SK-N-SH (cell line): ENCODE measurements around the gene LMAN1L. TPM values are rescaled to one million over a fixed set of nuclear protein-coding genes. Genes with fewer than 3 reads are reported as not detected.

Experiments used
- CTCF ChIA-PET: fragments of 300-600, 350-600 bp; formaldehyde crosslinking; extraction: SDS; loops from one replicate; lab custom pipeline; 2021; lab: Yijun Ruan, JAX
- POLR2A ChIA-PET: fragments of 350-600 bp; sonication (Branson Sonifier 250); formaldehyde crosslinking; extraction: SDS; loops from one replicate; lab custom pipeline; 2020; ENCODE audit warnings: antibody characterized with exemption, inconsistent platforms; lab: Yijun Ruan, JAX
- DNase-seq: peaks from one replicate; pipeline ENCODE4 v3.0.0; 2012
- H2AFZ ChIP-seq: fragments of 200-600 bp; sonication (generic); 2 replicates; pipeline ENCODE4 v1.8.1; 2016; ENCODE audit warnings: antibody characterized with exemption, mild to moderate bottlenecking, low read depth
- H3F3A ChIP-seq: fragments of 200-600 bp; sonication (generic); replicated peaks from 2 replicates; pipeline ENCODE3; 2016; ENCODE audit warnings: antibody characterized with exemption, mild to moderate bottlenecking; ENCODE audit not compliant: insufficient read depth
- H3K27ac ChIP-seq, 2 experiments: fragments of 200-500 bp in 1 of 2; fragments of 200-600 bp in 1 of 2; sonication (Bioruptor generic) in 1 of 2; sonication (generic), shearing (Covaris generic) in 1 of 2; 2 replicates each; pipeline versions ENCODE4 v1.5.1 to v1.6.1; 2014 to 2016; ENCODE audit warnings: low read depth in 2 of 2, inconsistent platforms in 1 of 2, low read length in 1 of 2, mild to moderate bottlenecking in 1 of 2, mixed read lengths in 1 of 2
- H3K27me3 ChIP-seq: fragments of 200-600 bp; sonication (generic), shearing (Covaris generic); 2 replicates; pipeline ENCODE4 v1.6.1; 2016; ENCODE audit warnings: mixed run types; ENCODE audit not compliant: insufficient read depth
- H3K36me3 ChIP-seq, 2 experiments: fragments of 200-500 bp in 1 of 2; fragments of 200-600 bp in 1 of 2; sonication (Bioruptor generic) in 1 of 2; sonication (generic) in 1 of 2; replicated peaks in 1 of 2; 2 replicates each; pipeline versions ENCODE3 to v1.5.1; 2014 to 2016; ENCODE audit warnings: low read length in 1 of 2, mild to moderate bottlenecking in 1 of 2; ENCODE audit not compliant: insufficient read depth in 2 of 2, control insufficient read depth in 1 of 2
- H3K4me1 ChIP-seq, 2 experiments: fragments of 200-500 bp in 1 of 2; fragments of 200-600 bp in 1 of 2; sonication (Bioruptor generic) in 1 of 2; sonication (generic), shearing (Covaris generic) in 1 of 2; 2 replicates each; pipeline versions ENCODE4 v1.5.1 to v1.6.1; 2014 to 2016; ENCODE audit warnings: low read depth in 1 of 2, low read length in 1 of 2, mixed run types in 1 of 2; ENCODE audit not compliant: insufficient read depth in 2 of 2, control insufficient read depth in 1 of 2
- H3K4me2 ChIP-seq: fragments of 200-600 bp; sonication (generic), shearing (Covaris generic); 2 replicates; pipeline ENCODE4 v1.6.1; 2017; ENCODE audit warnings: mixed run types
- H3K4me3 ChIP-seq, 2 experiments: fragments of 200-500 bp in 1 of 2; fragments of 200-600 bp in 1 of 2; sonication (Bioruptor generic) in 1 of 2; sonication (generic), shearing (Covaris generic) in 1 of 2; 2 replicates each; pipeline versions ENCODE4 v1.5.1 to v1.8.1; 2014 to 2016; ENCODE audit warnings: low read depth in 2 of 2, inconsistent platforms in 1 of 2, low read length in 1 of 2, mild to moderate bottlenecking in 1 of 2, mixed read lengths in 1 of 2, moderate library complexity in 1 of 2
- H3K79me2 ChIP-seq: fragments of 200-600 bp; sonication (generic); 2 replicates; pipeline ENCODE4 v1.8.1; 2017; ENCODE audit warnings: mild to moderate bottlenecking; ENCODE audit not compliant: insufficient read depth
- H3K9ac ChIP-seq: fragments of 200-600 bp; sonication (generic); 2 replicates; pipeline ENCODE4 v1.6.1; 2017; ENCODE audit warnings: mixed run types
- H3K9me2 ChIP-seq: fragments of 200-600 bp; sonication (generic); 2 replicates; pipeline ENCODE4 v1.6.1; 2017; ENCODE audit warnings: mixed run types
- H3K9me3 ChIP-seq: fragments of 200-600 bp; sonication (generic); 2 replicates; pipeline ENCODE4 v1.6.1; 2017; ENCODE audit warnings: mixed run types, mild to moderate bottlenecking, moderate library complexity
- H4K20me1 ChIP-seq: fragments of 200-600 bp; sonication (generic); 2 replicates; pipeline ENCODE4 v1.6.1; 2017; ENCODE audit warnings: mild to moderate bottlenecking, mixed run types; ENCODE audit not compliant: insufficient read depth
- CHD2 ChIP-seq: fragments of 150-350 bp; IDR thresholded peaks from 2 replicates; pipeline ENCODE4 v1.6.1; 2018; ENCODE audit warnings: low read length; ENCODE audit not compliant: partially characterized antibody
- EP300 ChIP-seq, 2 experiments: IDR thresholded peaks; 2 replicates each; pipeline versions ENCODE4 v1.4.0 to v1.6.1; 2012; ENCODE audit warnings: borderline replicate concordance in 1 of 2, low read depth in 1 of 2, low read length in 1 of 2
- EZH2phosphoT487 ChIP-seq: fragments of 200-600 bp; sonication (generic); IDR thresholded peaks from 2 replicates; pipeline ENCODE4 v1.6.1; 2017; ENCODE audit warnings: low read depth, mixed run types, mild to moderate bottlenecking, antibody characterized with exemption, moderate library complexity, borderline replicate concordance
- FOXJ3 ChIP-seq: sonication (generic); formaldehyde crosslinking; IDR thresholded peaks from 2 replicates; pipeline ENCODE4 v1.5.1; 2020; ENCODE audit warnings: mild to moderate bottlenecking, missing genetic modification reagents
- JUND ChIP-seq: IDR thresholded peaks from 2 replicates; pipeline ENCODE4 v1.4.0; 2012
- NFIC ChIP-seq: IDR thresholded peaks from 2 replicates; pipeline ENCODE4 v1.4.0; 2012; ENCODE audit warnings: borderline replicate concordance
- NRF1 ChIP-seq: IDR thresholded peaks from 2 replicates; pipeline ENCODE4 v1.6.1; 2012; ENCODE audit warnings: low read depth, mild to moderate bottlenecking, low read length
- PBX3 ChIP-seq: IDR thresholded peaks from 2 replicates; pipeline ENCODE4; 2012
- POLR2AphosphoS5 ChIP-seq: IDR thresholded peaks from 2 replicates; pipeline ENCODE4 v1.6.1; 2012; ENCODE audit warnings: low read depth, low read length
- RCOR1 ChIP-seq: fragments of 150-350 bp; IDR thresholded peaks from 2 replicates; pipeline ENCODE4 v1.6.1; 2017; ENCODE audit warnings: antibody characterized with exemption, low read length
- RFX5 ChIP-seq: IDR thresholded peaks from 2 replicates; pipeline ENCODE4 v1.6.1; 2012; ENCODE audit warnings: mild to moderate bottlenecking, improper control_type of control experiment, low read length
- RXRA ChIP-seq: IDR thresholded peaks from 2 replicates; pipeline ENCODE4 v1.4.0; 2012; ENCODE audit warnings: low read depth, mild to moderate bottlenecking, borderline replicate concordance
- SIN3A ChIP-seq: IDR thresholded peaks from 2 replicates; pipeline ENCODE4 v1.6.1; 2012; ENCODE audit warnings: low read depth, mild to moderate bottlenecking, low read length, moderate library complexity, borderline replicate concordance
- TAF1 ChIP-seq: IDR thresholded peaks from 2 replicates; pipeline ENCODE4 v1.6.1; 2012; ENCODE audit warnings: low read depth, mild to moderate bottlenecking, low read length, moderate library complexity, borderline replicate concordance
- TCF12 ChIP-seq: IDR thresholded peaks from 2 replicates; pipeline ENCODE4 v1.4.0; 2012
- TEAD4 ChIP-seq: IDR thresholded peaks from 2 replicates; pipeline ENCODE4 v1.4.0; 2012; ENCODE audit warnings: mild to moderate bottlenecking, borderline replicate concordance; ENCODE audit not compliant: insufficient read depth
- YY1 ChIP-seq: IDR thresholded peaks from 2 replicates; pipeline ENCODE4 v1.4.0; 2012; ENCODE audit warnings: low read depth, mild to moderate bottlenecking
- ZBTB33 ChIP-seq: IDR thresholded peaks from 2 replicates; pipeline ENCODE4 v1.4.0; 2012; ENCODE audit warnings: low read depth, borderline replicate concordance
- WGBS: methylation state at CpG from one replicate; pipeline ENCODE4 v1.1.6; 2017; ENCODE audit warnings: low lambda C conversion rate; 5-methylcytosine and 5-hydroxymethylcytosine counted together
- polyA plus RNA-seq, 3 experiments: library from polyadenylated mRNA; depleted of rRNA; stranded (reverse); fragments of >200 nt; gene quantifications; 2 replicates each; pipeline ENCODE4 v1.2.3, GENCODE V29; 2012
- TF ChIP-seq, protein P1 (sequence below): IDR thresholded peaks from 2 replicates; pipeline ENCODE4 v1.4.0; 2012; ENCODE audit warnings: low read depth
- TF ChIP-seq, protein P2 (sequence below): fragments of 150-350 bp; IDR thresholded peaks from 2 replicates; pipeline ENCODE4 v1.6.1; 2016; ENCODE audit warnings: mild to moderate bottlenecking, low read depth, low read length

Gene LMAN1L
- polyA plus RNA-seq, 1 of the 3 experiments (the other 2 are of a cell fraction) = 0.02 TPM

DNA sequence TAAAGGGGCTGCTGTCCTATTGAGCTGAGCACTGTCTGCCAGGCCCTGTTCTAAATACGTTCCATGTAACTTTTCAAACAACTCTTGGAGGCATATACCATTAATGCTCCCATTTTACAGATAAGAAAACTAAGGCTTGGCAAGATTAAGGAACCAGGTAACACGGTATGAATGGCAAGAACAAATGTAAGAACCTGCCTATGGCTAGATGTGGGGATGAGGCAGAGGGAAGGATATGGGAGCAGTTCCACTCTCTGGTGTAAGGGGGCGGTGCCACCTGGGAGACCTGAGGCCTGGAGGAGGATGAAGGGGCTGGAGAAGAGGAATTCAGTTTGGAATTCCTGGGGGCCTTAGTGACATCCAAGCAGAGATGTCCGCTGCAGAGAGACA lies 3.8 kb upstream of the LMAN1L start:
- H3K4me3 ChIP-seq = no peak overlapping the region
- no peaks in the 10 kb centered on the region for H3K79me2 ChIP-seq
- H3K27me3 ChIP-seq = no peaks in the 10 kb centered on the region
- ChIA-PET POLR2A (no interaction called here), CTCF (interaction anchor here (1.0 to 2.8 kb wide), 6 partner anchors 9 to 40 kb away, joined by 4 to 11 read pairs (median 8); no protein-coding TSS in a partner anchor)
- WGBS = 93% methylated on average over 4 of the region's 4 CpGs
- H3K9me3 ChIP-seq = no peaks in the 10 kb centered on the region
- no peak overlapping the region for H3K27ac ChIP-seq
- H3K4me2 ChIP-seq = no peak overlapping the region
- H3K4me1 ChIP-seq = no peaks in the 10 kb centered on the region
- no peak overlapping the region for H3K9ac ChIP-seq
- DNase-seq = no peak
- H3K9me2 ChIP-seq = no peaks in the 10 kb centered on the region
- no peak overlapping the region for H2AFZ ChIP-seq
- TF ChIP-seq TEAD4 = no peak
- no peak for TF ChIP-seq NRF1
- no peak for TF ChIP-seq RXRA
- no peak for TF ChIP-seq POLR2AphosphoS5
- TF ChIP-seq RFX5 = no peak
- TF ChIP-seq, protein P1, sequence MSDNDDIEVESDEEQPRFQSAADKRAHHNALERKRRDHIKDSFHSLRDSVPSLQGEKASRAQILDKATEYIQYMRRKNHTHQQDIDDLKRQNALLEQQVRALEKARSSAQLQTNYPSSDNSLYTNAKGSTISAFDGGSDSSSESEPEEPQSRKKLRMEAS = no peak
- TF ChIP-seq ZBTB33 = no peak
- no peak for TF ChIP-seq RCOR1
- TF ChIP-seq EZH2phosphoT487 = no peak
- no peak for TF ChIP-seq CHD2
- no peak for TF ChIP-seq TAF1
- TF ChIP-seq JUND = no peak
- no peak for TF ChIP-seq NFIC
- TF ChIP-seq, protein P2, sequence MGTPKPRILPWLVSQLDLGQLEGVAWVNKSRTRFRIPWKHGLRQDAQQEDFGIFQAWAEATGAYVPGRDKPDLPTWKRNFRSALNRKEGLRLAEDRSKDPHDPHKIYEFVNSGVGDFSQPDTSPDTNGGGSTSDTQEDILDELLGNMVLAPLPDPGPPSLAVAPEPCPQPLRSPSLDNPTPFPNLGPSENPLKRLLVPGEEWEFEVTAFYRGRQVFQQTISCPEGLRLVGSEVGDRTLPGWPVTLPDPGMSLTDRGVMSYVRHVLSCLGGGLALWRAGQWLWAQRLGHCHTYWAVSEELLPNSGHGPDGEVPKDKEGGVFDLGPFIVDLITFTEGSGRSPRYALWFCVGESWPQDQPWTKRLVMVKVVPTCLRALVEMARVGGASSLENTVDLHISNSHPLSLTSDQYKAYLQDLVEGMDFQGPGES = no peak
- TF ChIP-seq FOXJ3 (CRISPR knock-in tag) = no peak
- no peak for TF ChIP-seq YY1
- peaks cover 0 to 2% of the 10 kb centered on the region in 2 experiments for H3K36me3 ChIP-seq
- peaks cover 5% of the 10 kb centered on the region for H3F3A ChIP-seq
- no peaks in the 10 kb centered on the region for H4K20me1 ChIP-seq

DNA sequence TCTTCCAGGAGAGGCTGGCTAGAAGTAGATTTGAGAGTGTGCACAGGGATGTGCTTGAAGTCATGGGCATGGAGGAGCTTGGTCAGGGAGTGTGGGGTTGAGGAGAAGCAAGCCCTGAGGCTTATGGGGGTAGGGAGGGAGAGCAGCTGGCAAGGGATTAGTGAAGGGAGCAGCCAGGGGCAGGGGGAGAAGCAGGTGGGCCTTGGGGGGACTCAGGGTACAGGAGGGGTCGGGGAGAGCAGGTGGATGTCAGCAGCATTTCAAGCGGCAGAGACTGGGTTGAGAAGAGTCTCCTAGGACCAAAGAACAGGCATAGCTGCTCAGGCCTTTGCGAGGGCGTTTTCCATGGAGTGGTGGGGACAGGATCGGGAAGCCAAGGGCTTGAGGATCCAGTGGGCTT lies 3.4 kb upstream of the LMAN1L start:
- H3K4me1 ChIP-seq = no peaks in the 10 kb centered on the region
- no peaks in the 10 kb centered on the region for H3K36me3 ChIP-seq
- no peaks in the 10 kb centered on the region for H4K20me1 ChIP-seq
- H2AFZ ChIP-seq = no peak overlapping the region
- no peaks in the 10 kb centered on the region for H3K79me2 ChIP-seq
- no peak overlapping the region for H3K4me2 ChIP-seq
- no peak for TF ChIP-seq NRF1
- TF ChIP-seq NFIC = no peak
- TF ChIP-seq TCF12 = no peak
- TF ChIP-seq FOXJ3 (CRISPR knock-in tag) = no peak
- no peak for TF ChIP-seq SIN3A
- no peak for TF ChIP-seq TEAD4
- TF ChIP-seq ZBTB33 = no peak
- TF ChIP-seq EP300 (IDR thresholded peaks at IDR 0.05; ENCODE audit: borderline replicate concordance in 1 of 2, low read depth in 1 of 2, low read length in 1 of 2) = no peak
- TF ChIP-seq PBX3 = no peak
- H3K4me3 ChIP-seq = no peak overlapping the region
- POLR2A ChIA-PET = no interaction called here
- H3F3A ChIP-seq = peaks cover 5% of the 10 kb centered on the region
- CTCF ChIA-PET = interaction anchor here (0.9 to 2.8 kb wide), 7 partner anchors 8 to 141 kb away, joined by 3 to 11 read pairs (median 6); no protein-coding TSS in a partner anchor
- no peaks in the 10 kb centered on the region for H3K27me3 ChIP-seq
- H3K27ac ChIP-seq = no peak overlapping the region
- DNase-seq = no peak
- H3K9me2 ChIP-seq = no peaks in the 10 kb centered on the region
- no peak overlapping the region for H3K9ac ChIP-seq
- 81% methylated on average over 5 of the region's 5 CpGs for WGBS
- no peaks in the 10 kb centered on the region for H3K9me3 ChIP-seq
